Measurements from ENCODE around the gene MYBPC3.

Gene MYBPC3

GRCh38 chr11:47342854-47343253 lies 9.6 kb downstream of the MYBPC3 start:
- H3K4me3 ChIP-seq (ENCODE audit: control insufficient read depth, low read depth, low read length): no peak overlapping the region
- no peak for DNase-seq (ENCODE audit: low read depth)
- no peak for TF ChIP-seq CTCF (IDR thresholded peaks at IDR 0.05; ENCODE audit: control insufficient read depth, insufficient read depth, low read depth, low read length, missing control alignments)

- H3K4me3 ChIP-seq (ENCODE audit: control insufficient read depth, low read depth, low read length): no peak overlapping the region
- TF ChIP-seq CTCF (IDR thresholded peaks at IDR 0.05; ENCODE audit: control insufficient read depth, insufficient read depth, low read depth, low read length, missing control alignments): no peak
- no peak for DNase-seq (ENCODE audit: low read depth)
These were observed 10.3 kb downstream of the MYBPC3 start for GRCh38 chr11:47342036-47342803.

GRCh38 chr11:47340980-47341775 lies 11.3 kb downstream of the MYBPC3 start:
- H3K4me3 ChIP-seq (ENCODE audit: control insufficient read depth, low read depth, low read length): no peak overlapping the region
- DNase-seq (ENCODE audit: low read depth): no peak
- TF ChIP-seq CTCF (IDR thresholded peaks at IDR 0.05; ENCODE audit: control insufficient read depth, insufficient read depth, low read depth, low read length, missing control alignments): no peak

- no peak for DNase-seq (ENCODE audit: low read depth)
- no peak for TF ChIP-seq CTCF (IDR thresholded peaks at IDR 0.05; ENCODE audit: control insufficient read depth, insufficient read depth, low read depth, low read length, missing control alignments)
- no peak overlapping the region for H3K4me3 ChIP-seq (ENCODE audit: control insufficient read depth, low read depth, low read length)
These were observed 12.5 kb downstream of the MYBPC3 start for GRCh38 chr11:47340010-47340409.

GRCh38 chr11:47338396-47339241 lies 13.9 kb downstream of the MYBPC3 start:
- no peak for DNase-seq (ENCODE audit: low read depth)
- TF ChIP-seq CTCF (IDR thresholded peaks at IDR 0.05; ENCODE audit: control insufficient read depth, insufficient read depth, low read depth, low read length, missing control alignments): no peak
- no peak overlapping the region for H3K4me3 ChIP-seq (ENCODE audit: control insufficient read depth, low read depth, low read length)

GRCh38 chr11:47337229-47337924 lies 15.1 kb downstream of the MYBPC3 start:
- no peak for TF ChIP-seq CTCF (IDR thresholded peaks at IDR 0.05; ENCODE audit: control insufficient read depth, insufficient read depth, low read depth, low read length, missing control alignments)
- H3K4me3 ChIP-seq (ENCODE audit: control insufficient read depth, low read depth, low read length): no peak overlapping the region
- no peak for DNase-seq (ENCODE audit: low read depth)
